Stimulated activated CD4-positive, alpha-beta T cell treated with anti-CD3 and anti-CD28 coated beads, Interleukin-1b, Interleukin-23, amount 100 ng/mL, for 24 hours (primary cell): ENCODE results near the gene ZHX3.

Experiments
- DNase-seq, 4 experiments: peaks; one replicate each; pipeline ENCODE4 v3.0.0-alpha.2; 2020; ENCODE audit warnings: low read depth in 4 of 4, low spot score in 1 of 4

The ZHX3 gene

DNA sequence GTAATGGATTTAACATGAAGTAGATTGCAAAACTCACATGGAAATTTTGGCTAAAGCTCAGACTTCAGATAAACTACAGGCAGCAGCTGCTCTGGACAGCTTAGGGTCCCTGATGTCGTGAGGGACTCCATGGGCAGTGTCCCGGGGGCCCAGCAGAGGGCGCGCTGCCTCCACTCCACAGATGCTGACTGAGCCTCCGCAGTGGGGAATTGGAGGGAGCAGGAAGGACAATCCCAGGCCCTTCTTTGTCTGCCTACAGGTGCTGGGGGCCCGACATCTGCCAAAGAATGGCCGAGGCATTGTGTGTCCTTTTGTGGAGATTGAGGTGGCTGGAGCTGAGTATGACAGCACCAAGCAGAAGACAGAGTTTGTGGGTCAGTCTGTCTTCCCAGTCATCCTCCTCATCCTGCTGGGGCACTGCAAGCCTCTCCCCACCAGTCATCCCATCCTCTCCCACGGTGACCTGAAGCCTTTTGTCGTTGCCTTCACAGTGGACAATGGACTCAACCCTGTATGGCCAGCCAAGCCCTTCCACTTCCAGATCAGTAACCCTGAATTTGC lies 144.3 kb downstream of the ZHX3 start:
- peak in 3 of 4 experiments; percentile 44 to 48 (median 48) for DNase-seq

DNA sequence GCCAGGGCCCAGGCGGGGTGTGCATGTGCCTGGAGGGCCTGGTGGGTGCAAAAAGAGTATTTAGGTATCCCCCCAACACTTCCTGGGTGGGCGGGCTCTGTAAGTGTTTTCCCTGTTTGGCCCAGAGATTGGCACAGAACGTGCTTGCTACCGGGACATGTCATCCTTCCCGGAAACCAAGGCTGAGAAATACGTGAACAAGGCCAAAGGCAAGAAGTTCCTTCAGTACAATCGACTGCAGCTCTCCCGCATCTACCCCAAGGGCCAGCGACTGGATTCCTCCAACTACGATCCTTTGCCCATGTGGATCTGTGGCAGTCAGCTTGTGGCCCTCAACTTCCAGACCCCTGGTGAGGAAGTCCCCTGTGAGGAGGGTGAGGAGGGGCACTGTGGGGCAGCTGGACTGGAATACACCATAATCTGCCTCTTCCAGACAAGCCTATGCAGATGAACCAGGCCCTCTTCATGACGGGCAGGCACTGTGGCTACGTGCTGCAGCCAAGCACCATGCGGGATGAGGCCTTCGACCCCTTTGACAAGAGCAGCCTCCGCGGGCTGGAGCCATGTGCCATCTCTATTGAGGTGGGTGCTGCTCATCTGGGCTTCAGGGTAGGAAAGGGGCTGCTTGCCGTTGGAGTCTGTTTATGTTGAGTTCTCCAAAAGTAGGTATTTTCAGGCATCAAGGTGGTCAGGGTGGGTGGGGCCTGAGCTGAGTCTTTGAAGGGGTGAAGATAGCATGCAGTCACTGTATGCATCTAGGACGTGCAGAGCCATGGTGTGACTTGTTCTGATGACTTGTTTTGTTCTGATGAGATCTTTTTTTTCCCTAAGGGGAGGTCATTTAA lies 145.0 kb downstream of the ZHX3 start:
- DNase-seq: no peak

DNA sequence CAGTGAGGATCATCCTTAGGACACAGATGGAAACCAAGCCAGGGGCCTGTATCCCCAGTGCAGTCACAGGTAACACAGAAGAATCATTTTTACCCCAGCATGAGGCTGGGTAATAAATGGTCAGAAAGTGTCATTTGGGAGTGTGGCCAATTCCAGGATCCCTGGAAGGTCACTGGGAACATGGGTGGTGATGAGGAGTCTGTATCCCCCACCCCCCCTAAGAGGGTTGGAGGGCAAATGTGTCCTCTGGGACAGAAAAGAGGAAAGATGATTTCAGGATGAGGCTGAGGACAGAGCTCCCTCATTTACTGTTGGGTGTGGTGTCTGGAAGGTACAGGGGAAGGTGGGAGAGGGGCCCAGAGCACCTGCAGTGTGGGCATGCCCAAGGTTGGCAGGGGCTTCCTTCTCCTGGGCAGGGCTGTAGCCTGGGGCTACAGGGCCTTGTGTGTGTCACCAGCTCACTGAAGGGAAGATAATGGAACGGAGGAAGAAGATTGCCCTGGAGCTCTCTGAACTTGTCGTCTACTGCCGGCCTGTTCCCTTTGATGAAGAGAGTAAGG lies 145.7 kb downstream of the ZHX3 start:
- DNase-seq: no peak

DNA sequence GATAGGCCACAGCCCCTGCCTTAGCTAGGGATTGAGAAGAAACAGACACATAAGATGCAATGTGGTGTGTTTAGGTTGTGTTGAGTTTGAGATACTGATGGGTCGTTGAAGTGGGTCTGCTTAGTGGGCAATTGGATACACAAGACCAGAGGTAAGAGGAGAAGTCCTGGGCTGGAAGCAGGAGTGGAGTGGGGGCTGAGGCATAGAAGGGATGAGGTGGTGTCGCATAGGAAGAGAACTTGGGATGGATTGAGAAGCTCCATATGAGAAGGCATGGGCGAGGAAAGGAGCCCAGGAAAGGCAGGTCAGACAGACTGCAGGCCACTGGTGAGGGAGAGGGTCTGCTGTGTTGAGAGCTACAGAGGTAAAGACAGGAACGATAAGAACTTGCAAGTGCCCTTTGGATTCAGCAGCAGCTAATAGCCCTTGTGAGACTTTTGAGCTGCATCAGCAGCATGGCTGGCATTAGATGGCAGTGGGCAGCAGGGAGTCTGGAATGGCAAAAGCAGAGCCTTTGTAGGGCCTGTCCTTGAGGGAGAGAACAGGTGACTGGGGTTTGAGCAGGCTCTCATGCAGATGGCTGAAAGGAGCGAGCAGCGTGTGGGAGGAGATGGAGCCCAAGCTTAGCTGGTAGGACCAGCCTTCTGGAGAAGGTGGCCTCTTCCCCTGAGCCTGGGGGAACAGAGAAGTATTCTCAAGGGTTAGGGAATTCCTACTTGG lies 147.0 kb downstream of the ZHX3 start:
- DNase-seq: no peak

DNA sequence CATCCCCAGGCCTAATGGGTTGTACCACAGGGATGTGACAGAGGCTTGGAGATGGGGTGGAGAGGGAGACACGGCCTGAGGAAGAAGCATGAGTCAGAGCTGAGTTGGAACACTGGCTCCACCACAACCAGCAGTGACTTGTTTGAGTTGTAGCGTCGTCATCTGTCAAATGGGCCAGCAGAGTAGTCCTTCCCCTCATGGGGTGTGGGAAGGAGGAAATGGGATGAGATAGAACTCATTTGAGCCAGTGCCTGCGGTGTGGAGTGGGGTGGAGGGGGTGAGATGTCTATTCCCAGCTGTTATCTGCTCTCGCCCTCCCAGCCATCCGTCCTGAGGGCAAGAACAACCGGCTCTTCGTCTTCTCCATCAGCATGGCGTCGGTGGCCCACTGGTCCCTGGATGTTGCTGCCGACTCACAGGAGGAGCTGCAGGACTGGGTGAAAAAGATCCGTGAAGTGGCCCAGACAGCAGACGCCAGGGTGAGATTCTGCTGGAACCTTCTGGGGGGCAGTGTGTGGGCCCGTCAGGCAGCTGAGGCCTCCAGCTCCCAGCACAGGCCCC lies 147.7 kb downstream of the ZHX3 start:
- DNase-seq: no peak

DNA sequence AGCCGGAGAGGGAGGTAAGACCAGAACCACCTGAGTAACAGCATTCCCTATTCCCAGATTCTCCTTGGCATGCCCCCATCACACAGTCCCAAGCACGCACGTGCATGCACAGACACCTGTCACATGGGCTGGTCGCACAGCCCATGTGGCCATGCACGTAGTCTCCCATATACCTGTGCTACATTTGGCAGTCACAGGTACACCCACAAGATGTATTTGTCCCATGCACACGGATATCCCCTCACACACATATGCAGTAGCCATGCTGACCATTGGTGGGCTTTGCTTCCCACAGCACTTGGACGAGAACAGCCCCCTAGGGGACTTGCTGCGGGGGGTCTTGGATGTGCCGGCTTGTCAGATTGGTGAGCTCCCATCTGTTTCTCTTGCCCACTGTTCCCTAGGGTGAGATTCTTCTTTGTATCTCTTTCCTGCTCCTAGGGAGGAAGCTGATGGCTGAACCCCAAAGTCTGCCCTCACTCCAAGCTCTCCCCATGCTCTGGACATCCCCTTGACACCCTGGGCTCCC lies 148.3 kb downstream of the ZHX3 start:
- no peak for DNase-seq

DNA sequence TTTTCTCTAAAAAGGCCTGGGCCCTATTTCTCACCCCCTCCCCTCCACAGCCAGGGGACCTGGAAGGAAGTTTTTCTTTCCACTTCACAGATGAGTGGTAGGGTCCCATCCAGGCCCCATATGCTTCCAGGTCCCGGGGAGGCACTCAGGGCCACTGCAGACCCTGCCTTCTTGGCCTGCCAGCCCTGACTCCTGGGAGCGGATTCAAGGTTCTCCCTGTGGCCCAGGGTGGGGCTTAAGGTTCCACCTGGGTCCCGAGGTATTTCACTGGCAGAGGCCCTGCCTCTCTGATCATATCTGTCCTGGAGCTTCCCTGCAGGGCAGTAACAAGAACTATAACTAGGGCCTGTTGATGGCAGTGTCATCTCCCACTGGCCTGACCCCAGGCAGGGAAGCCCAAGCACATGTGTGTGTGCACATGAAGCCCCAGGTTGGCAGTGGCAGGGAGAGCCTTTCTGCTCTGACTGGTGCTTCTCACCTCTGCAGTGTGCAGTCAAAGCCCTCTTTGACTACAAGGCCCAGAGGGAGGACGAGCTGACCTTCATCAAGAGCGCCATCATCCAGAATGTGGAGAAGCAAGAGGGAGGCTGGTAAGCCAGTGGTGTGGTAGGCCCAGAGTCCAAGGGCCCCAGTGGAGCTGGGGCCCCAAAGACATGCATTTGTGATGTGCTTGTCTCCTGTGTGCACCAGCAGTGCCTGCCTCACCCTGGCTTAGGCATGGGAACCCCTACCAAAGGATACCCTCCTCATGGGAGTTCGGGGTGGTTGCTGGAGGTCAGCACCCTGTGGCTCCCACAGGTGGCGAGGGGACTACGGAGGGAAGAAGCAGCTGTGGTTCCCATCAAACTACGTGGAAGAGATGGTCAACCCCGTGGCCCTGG lies 149.0 kb downstream of the ZHX3 start:
- DNase-seq: no peak

DNA sequence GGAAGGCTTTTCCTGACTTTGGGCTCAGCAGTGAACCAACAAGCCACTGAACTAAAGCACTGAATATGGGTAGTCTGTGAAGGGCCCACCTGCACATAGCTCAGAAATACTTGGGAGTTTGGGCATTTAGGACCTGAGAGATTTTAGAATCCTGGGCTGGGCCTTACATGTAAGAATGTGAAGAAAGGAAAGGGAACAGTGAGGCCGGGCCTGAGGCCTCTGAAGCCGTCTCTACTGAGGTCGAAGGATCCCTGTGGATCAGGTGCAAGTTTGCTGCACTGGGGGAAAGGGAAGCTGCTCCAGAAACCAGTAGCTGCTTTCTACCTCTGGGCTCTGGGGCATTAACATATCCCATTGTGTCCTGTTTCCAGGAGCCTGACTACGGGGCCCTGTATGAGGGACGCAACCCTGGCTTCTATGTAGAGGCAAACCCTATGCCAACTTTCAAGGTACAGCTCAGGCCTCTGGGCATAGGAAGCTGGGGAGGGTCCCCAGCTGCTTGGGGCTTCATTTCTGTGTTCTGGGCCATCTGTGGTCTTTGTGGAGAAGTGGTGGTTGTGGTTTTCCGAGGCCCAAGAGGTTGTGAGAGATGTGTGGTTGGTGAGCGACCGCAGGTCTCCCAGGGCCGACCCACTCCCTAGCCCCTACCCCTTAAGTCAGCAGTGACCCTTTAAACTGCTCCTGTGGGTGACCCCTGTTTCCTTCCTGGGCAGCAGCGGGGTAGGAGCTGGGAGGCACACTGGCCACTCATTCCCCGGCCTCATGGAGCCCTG lies 149.9 kb downstream of the ZHX3 start:
- no peak for DNase-seq

DNA sequence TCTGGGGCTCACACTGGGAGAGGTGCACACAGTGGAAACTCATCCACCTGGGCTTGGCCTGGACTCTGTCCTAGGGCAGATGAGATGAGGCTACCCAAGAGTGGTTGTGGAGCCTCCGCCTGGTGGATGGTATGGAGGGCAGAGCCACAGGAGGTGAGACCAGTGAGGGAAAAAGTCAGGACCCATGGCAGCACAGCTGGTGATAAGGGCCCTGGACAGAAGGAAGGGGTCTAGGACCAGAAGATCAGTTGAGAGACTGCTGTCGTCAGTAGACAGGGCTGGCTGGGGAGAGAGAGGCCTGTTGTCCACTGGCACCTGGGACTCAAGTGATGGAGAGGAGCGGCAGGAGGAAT lies 150.4 kb downstream of the ZHX3 start:
- no peak for DNase-seq

DNA sequence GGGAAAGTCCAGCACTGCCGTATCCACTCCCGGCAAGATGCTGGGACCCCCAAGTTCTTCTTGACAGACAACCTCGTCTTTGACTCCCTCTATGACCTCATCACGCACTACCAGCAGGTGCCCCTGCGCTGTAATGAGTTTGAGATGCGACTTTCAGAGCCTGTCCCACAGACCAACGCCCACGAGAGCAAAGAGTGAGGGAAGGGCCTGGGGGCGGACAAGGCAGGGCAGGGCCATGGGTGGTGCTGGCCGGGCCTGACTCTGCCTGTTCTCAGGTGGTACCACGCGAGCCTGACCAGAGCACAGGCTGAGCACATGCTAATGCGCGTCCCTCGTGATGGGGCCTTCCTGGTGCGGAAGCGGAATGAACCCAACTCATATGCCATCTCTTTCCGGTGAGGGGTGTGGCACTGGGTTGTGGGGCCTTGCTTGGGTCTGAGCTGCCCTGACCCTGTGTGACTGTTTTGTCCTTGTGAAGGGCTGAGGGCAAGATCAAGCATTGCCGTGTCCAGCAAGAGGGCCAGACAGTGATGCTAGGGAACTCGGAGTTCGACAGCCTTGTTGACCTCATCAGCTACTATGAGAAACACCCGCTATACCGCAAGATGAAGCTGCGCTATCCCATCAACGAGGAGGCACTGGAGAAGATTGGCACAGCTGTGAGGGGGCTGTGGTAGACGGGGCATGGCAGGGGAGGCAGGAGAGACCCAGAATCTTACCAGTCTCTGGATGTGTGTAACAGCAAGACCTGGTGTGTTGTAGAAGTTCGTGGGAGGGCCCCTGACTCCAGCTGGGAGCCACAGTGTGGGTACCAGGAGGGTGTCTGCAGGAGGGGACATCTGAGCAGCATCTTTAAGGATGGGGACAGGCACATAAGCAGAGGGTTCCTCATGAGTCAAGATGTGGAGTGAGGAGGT lies 151.1 kb downstream of the ZHX3 start:
- no peak for DNase-seq

DNA sequence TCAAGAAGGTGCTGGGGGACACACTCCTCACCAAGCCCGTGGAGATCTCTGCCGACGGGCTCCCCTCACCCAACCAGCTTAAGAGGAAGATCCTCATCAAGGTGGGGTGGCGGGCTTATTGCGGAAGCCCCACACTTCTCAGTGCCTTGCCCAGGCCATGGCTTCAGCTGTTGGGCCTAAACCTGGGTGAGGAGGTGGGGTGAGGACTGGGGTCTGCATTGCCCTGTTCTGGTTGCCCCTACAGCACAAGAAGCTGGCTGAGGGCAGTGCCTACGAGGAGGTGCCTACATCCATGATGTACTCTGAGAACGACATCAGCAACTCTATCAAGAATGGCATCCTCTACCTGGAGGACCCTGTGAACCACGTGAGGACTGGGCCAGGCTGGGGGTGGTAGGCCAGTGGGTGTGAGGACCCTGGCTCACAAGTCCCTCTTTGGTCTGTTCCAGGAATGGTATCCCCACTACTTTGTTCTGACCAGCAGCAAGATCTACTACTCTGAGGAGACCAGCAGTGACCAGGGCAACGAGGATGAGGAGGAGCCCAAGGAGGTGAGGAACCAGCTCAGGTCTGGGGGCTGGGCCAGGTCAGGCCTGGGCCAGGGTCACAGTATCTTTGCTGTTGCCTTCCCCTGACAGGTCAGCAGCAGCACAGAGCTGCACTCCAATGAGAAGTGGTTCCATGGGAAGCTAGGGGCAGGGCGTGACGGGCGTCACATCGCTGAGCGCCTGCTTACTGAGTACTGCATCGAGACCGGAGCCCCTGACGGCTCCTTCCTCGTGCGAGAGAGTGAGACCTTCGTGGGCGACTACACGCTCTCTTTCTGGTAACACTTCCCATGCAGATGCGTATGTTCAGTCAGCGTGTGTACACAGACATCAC lies 152.3 kb downstream of the ZHX3 start:
- DNase-seq: no peak

DNA sequence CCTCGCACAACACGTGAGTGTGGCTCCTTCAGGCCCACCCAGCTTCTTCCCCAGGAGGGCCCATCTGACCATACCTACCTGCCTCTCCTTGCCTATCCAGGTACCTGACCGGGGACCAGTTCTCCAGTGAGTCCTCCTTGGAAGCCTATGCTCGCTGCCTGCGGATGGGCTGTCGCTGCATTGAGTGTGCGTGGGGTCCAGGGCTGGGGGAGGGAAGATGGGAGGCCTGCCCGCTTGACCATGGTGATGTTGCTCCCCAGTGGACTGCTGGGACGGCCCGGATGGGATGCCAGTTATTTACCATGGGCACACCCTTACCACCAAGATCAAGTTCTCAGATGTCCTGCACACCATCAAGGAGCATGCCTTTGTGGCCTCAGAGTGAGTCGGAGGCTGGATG lies 153.7 kb downstream of the ZHX3 start:
- DNase-seq: no peak

DNA sequence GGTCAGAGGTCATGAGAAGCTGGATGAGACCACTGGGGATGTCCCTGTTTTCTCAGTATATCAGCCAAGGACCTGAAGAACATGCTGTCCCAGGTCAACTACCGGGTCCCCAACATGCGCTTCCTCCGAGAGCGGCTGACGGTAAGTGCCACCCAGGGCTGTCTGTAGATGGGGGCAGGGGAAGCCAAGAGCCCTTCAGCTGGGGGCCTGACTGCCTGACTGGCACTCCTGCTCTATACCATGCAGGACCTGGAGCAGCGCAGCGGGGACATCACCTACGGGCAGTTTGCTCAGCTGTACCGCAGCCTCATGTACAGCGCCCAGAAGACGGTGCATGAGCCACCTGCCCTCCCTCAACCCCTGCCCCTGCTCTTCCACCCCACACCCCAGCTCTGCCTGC lies 155.1 kb downstream of the ZHX3 start:
- DNase-seq: no peak

DNA sequence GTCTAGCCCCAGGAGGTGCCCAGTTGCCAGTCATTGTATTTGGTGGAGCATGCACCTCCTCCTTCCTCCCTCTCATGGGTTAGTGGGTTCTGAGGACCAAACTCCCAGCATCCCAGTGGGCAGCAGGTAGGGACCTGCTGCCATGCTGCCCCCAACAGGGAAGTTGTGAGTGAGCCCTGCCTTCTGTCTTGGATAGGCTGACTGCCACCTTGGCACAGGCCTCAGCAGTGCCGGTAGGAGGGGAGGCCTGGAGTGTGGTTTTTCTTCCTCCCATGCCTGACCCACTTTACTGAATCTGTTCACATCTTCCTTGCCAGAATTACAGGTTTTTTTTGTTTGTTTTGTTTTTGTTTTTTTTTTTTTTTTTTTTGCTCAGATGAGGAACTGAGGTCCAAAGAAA lies 155.6 kb downstream of the ZHX3 start:
- no peak for DNase-seq

DNA sequence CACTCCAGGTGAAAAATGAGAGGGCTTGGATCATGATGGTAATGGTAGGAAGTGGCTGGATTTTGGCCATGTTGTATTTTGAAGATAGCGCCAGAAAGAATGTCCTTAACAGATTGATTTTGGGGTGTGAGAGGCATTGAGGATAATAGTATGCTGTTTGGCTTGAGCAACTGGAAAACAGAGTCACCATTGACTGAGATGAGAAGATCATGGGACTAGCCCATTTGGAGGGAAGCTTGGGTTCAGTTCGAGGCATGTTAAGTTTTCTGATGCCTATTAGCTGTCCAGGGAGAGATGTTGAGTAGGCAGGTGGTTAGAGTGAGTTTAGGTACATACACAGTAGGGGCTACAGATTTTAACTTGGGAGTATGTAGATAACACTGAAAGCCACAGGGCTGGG lies 156.8 kb downstream of the ZHX3 start:
- DNase-seq: no peak

DNA sequence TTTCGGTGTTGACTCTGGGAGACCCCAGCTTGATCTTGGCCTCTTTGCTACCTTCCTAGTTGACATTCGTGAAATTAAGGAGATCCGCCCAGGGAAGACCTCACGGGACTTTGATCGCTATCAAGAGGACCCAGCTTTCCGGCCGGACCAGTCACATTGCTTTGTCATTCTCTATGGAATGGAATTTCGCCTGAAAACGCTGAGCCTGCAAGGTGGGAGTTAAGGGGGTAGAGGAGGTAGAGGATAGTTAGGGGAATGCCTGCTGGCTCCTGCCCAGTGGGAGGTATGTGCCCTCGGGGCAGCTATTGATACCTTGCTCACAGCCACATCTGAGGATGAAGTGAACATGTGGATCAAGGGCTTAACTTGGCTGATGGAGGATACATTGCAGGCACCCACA lies 158.0 kb downstream of the ZHX3 start:
- DNase-seq: no peak

DNA sequence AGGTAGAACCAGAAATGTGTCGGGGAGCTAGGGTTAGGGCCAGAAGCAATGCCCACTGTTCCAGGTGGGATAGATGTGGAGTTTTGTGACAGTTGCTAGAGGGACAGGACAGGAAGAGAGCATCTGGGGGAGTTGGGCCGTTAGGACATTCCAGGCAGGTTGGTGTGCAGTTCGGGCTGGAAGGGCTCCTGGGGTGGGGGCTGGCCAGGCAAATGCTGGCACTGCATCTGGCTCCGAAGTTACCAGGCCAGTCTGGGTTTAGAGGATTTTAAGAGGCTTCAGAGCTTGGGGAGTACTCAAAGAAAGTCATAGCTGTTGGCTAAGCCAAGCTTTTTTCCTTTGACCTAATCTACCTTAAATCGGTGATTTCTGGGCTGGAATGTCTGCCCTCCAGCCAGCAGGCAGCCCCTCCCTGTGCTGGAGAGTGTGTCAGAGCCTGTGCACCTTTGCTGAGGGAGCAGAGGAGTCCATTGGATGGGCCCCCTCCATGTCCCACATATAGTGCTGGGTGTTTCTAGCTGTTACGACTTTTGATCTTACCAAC lies 159.4 kb downstream of the ZHX3 start:
- DNase-seq: no peak
